IPS-18c (cell line): ENCODE data around the gene NCKIPSD.

ENCODE experiments used
- H3K4me3 ChIP-seq: 2 replicates; pipeline ENCODE4 v1.7.0; 2013; ENCODE audit warnings: low read depth, mild to moderate bottlenecking, low read length, moderate library complexity; ENCODE audit not compliant: insufficient read depth
- H3K9me3 ChIP-seq: one replicate; pipeline ENCODE4 v1.6.1; 2013; ENCODE audit warnings: mild to moderate bottlenecking, low read length, moderate library complexity; ENCODE audit not compliant: control insufficient read depth, insufficient read depth

Gene NCKIPSD

DNA sequence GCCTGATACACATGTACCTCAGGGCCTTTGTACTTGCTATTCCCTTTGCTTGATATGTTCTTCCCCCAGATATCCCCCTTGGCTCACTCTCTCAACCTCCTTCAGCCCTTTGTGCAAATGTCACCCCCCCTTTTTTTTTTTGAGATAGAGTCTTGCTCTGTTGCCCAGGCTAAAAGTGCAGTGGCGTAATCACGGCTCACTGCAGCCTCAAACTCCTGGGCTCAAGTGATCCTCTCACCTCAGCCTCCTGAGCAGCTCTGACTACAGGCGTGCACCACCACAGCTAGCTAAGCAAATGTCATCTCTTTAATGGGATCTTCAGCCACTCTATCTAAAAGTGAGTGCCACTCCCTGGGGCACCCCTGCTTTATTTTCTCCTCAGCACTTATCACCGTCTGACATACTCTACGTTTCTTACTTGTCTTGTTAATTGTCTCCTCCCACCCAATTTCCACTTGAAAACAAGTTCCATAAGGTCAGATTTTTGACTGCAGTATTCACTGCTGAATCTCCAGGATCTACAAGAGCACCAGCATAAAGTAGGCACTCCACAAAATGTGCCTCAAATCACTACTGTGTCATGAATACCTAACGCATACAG is 16.7 kb upstream of the NCKIPSD start:
- no peak overlapping the region; the same call in 1 of the 2 replicates for H3K4me3 ChIP-seq

DNA sequence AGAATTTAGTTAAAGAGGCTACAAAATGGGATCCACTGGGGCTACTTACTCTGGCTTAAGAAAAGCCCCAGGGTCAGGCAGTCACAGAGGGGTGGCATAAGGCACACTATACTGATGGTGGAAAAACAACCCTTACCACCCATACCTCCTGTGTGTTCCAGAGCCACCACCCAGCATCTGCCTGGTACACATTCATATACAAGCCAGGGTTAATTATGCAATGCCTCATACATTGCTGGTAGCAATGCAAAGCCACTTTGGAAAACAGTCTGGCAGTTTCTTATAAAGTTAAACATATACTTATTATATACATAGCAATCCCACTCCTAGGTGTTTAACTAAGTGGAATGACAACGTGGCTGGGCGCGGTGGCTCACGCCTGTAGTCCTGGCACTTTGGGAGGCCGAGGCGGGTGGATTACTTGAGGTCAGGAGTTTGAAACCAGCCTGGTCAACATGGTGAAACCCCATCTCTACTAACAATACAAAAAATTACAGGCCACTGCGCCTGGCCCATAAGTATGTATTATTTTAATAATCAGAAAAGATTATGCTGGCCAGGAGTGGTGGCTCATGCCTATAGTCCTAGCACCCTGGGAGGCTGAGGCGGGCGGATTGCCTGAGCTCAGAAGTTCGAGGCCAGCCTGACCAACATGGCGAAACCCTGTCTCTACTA is 15.2 kb upstream of the NCKIPSD start:
- no peak overlapping the region for H3K4me3 ChIP-seq
- no peaks in the 10 kb centered on the region for H3K9me3 ChIP-seq

More for the DNA sequence above, 16.7 kb upstream of the NCKIPSD start:
- no peaks in the 10 kb centered on the region for H3K9me3 ChIP-seq

DNA sequence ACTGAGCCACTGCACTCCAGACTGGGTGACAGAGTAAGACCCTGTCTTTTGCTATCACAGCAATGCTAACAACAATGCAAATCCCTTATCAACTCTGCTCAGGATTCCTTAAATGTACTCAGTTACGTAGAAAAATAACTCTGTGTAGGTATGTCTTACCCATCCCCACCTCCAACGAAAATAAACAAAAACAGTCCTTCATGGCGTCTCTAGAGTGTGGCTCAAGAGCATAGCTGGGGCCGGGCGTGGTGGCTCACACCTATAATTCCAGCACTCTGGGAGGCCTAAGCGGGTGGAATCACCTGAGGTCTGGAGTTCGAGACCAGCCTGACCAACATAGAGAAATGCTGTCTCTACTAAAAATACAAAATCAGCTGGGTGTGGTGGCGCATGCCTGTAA is 13.2 kb upstream of the NCKIPSD start:
- no peak overlapping the region for H3K4me3 ChIP-seq
- H3K9me3 ChIP-seq, result no peaks in the 10 kb centered on the region

DNA sequence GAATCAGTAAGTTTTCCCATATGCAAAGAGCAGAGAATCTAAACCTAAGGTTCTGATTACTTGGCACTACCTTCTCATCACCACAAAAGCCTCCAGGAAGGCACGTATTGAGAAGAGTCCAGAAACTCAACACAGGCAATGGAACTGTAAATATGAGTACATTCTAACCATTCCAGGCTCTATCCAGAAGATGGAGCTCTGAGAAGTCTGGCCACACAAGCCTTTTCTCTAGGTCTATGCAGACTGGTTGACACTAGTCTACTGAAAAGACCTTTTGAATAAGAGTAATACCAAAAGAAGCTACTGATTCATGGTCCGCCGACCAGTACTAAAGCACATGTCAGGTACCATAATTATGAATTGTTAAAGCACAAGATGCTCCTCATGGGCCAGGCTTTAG is 12.2 kb upstream of the NCKIPSD start:
- H3K4me3 ChIP-seq, result no peak overlapping the region
- H3K9me3 ChIP-seq, result no peaks in the 10 kb centered on the region

DNA sequence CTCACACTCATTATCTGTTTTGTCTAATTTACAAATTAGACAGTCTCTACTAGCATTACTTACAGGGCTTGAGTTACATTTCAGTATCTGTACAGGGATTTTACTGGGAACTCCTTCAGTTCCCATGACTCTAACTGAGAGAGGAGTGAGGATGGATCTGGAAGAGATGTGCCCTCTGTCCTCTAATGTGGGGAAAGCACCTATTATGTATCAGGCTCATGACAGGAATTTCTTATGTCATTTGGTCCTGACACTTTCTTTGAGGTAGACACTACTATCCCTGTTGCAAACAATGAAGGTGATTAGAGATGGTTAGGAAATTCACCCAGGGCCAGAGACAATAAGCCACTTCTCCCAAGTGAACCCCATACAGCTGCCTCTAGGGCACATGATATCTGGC is 10.9 kb upstream of the NCKIPSD start:
- no peak overlapping the region for H3K4me3 ChIP-seq
- H3K9me3 ChIP-seq, result no peaks in the 10 kb centered on the region

DNA sequence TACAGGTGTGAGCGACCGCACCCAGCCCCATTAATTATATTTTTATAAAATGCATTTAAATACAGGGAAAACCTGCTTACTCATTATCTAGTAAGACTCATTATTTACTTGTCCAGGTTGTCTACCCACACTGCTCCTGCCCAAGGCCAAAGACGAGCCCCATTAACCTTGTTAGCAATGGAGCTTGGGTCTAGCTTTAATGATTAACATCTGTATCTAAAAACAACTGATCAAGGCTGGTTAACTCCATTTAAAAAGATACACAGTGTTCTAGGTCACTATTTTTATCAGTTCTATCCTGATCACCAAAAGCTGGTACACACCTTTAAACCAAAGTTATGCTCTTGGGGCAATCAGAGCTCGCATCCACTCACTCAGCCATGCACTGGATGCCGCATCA is 10.4 kb upstream of the NCKIPSD start:
- H3K9me3 ChIP-seq, result no peaks in the 10 kb centered on the region
- no peak overlapping the region for H3K4me3 ChIP-seq

DNA sequence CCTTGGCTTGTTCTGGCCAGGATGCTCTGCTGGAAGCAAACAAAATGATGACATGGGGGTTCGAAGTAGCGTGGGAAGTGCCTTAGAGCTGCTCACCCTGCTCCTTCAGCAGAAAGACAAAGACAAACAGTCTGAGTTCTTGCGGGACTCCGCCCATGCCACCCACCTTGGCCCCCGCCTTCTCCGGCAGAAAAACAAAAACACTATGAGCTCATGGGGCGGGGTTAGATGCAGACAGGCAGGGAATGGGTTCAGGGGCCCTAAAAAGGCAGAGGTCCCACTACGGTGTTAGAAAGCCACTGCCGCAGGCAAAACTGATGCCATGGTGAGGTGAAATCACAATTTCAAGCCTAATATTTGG is 9.7 kb upstream of the NCKIPSD start:
- peak overlapping the region; percentile 25; the same call in 1 of the 2 replicates for H3K4me3 ChIP-seq

DNA sequence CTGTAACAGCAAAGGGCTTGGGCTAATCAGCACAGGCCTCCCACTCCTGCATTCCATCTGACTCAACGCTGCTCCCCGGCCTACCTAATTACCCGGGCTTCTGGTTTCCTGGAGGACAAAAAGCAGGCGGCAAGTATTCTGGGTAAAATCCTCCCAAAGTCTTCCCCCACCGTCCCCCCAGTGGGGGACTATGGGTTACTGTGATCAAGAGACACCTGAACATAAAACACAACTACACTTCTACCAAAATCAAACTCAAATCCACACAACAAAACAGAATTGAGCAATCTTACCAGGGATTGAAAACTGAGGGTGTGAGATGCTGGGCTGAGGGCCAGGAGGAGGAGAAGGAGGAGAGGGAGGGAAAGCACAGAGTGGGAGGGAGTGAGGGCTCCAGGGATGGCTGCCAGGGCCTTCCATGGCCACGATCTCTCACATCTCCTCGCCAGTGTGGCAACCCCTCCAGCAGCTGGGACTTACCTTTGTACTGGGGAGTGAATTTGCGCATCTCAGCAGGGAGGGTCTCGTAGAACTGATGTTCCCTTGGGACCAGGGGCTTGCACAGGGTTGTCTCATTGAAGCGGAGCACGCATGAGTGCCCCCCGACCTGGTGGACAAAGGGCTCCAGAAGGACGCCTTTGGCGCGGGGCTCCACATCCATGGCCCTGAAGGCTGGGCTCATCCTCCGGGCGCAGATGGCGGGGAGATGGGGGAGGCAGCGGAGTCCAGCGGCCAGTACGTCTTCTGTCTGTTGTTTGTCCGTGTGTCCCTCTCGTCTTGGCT is 9.1 kb upstream of the NCKIPSD start:
- no peaks in the 10 kb centered on the region for H3K9me3 ChIP-seq
- peak overlapping the region; percentile 25; the same call in 1 of the 2 replicates for H3K4me3 ChIP-seq

More for the DNA sequence above, 9.7 kb upstream of the NCKIPSD start:
- H3K9me3 ChIP-seq, result no peaks in the 10 kb centered on the region

DNA sequence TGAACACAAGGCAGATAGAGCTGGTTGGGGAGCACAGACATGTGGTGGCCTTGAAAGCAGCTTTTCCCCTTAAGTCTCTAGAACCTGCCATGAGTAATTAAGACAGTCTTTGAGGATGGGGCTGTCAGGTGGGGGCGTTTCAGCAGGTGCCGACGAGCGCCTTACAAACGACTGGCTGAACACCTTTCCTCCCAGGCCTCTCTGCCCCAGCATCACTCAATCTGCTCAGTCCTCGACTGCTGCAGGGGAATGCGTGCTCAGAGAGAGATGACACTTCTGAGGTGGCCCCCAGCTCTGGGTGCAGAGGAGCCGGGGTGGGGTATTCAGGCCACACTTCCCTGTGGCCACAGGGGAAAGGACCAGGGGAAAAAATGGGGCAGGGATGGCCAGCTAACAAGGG is 8.1 kb upstream of the NCKIPSD start:
- Histone ChIP-seq H3K9me3 (no peaks in the 10 kb centered on the region), H3K4me3 (no peak overlapping the region; the same call in 1 of the 2 replicates)

DNA sequence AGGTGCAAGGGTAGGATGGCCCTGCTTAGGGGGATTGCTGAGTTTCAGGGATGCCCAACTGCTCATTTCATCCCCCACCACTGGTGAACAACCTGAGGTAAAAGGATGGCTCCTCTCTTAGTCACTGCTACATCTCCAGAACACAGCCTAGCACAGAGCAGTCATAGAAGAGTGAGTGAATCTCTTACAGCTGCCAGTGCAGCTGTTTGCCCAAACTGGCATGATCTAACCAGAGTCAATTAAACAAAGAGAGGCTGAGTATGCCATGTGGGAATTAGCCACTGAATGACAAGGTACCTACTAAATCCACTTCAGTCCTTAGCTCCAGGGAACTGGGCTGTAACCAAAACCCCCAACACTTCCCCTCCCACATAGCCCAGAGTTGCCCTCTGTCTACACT is 6.8 kb upstream of the NCKIPSD start:
- Histone ChIP-seq H3K9me3 (no peaks in the 10 kb centered on the region), H3K4me3 (no peak overlapping the region)

DNA sequence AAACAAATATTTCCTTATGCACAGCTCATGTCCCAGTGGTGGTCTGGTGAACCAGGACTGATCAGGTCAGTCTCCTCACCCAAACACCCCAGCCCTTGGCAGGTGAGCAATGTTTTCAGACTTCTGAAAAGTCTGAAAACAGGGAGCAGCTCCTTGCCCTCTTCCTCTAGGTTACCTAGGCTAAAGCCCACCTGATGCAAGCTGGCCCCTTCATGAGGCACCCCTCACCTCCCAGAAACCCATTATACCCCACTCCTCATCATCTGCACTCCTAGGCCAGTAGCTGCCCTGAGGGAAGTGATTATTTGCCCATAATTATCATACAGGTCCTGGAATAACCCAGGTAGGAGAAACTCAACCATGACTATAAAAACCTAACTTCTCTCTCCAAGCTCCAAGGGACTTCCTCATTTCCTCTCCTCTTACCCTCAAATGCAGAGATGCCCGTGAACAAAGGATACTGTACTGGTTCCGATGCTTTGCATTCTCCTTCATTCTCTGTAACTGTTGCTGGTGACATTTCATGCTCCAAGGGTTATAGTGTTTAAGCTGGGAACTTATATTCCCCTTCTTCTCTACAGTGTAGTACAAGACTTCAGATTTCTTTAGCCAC is 5.2 kb upstream of the NCKIPSD start:
- no peak overlapping the region for H3K4me3 ChIP-seq
- H3K9me3 ChIP-seq, result peaks cover 1% of the 10 kb centered on the region

DNA sequence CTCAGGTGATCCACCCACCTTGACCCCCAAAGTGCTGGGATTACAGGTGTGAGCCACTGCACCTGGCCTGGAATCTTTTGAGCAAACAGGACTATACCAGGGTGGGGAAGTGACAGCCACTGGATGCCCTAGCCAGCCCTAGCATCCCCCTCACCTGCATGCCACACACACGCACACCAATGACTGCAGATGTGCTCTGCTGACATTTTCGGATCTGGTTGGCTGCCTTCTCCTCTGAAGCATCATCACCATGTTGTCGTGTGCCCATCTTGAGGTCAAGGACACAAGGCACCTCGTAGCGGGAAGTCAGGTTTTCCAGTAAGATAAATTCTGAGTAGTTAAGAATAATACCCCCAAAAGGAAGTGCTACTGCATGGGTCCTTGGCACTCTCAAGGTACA is 3.7 kb upstream of the NCKIPSD start:
- peaks cover 2% of the 10 kb centered on the region for H3K9me3 ChIP-seq

DNA sequence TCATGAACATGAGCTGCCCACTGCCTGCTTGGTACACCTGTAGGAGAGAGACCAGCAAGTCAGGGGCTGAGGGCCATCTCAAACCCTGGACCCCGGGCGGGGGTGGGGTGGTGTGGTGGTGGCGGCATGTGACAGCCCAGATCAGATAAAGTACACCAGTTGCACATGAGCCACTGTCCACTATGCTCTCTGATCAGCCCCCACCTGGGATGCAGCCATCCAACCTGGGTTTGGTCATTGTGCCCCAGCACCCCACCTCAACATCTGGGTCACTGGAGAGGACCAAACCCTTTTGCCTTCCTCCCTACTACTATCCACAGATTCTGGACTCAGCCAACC is 3.0 kb upstream of the NCKIPSD start:
- peaks cover 2% of the 10 kb centered on the region for H3K9me3 ChIP-seq
- H3K4me3 ChIP-seq, result no peak overlapping the region

More for the DNA sequence above, 3.7 kb upstream of the NCKIPSD start:
- H3K4me3 ChIP-seq, result no peak overlapping the region

DNA sequence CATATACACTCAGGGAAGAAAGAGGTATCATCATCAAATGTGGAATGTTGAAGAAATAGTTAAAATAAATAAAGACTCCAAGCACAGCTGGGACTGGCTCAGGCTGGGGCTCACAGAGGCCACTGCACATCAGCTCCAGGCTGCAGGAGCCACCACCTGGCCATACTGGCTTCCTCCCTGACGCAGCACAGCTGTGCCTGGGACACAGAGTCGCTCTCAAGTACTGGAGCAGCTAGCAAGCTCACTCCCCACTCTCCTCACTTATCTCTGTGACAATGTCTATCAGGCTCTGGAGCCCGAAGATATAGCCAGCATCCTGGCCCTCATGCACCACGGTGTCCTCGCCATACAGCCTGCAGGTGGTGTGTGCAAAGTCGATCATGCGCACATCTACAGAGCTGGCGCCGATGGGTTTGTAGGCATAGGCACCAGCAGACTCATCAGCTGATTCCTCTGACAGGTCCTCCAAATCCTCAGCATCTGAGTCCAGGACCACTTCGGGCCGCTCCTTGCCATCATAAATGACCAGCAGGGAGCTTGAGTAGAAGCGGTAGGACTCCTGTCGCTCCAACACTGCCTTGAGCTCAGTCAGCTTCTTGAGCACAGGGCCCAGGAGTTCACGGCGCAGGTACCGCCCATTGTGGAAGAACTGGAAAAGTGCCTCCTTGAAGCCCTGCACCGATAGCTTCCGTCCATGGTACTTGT is 2.5 kb upstream of the NCKIPSD start:
- Histone ChIP-seq H3K4me3 (no peak overlapping the region), H3K9me3 (peaks cover 2% of the 10 kb centered on the region)

DNA sequence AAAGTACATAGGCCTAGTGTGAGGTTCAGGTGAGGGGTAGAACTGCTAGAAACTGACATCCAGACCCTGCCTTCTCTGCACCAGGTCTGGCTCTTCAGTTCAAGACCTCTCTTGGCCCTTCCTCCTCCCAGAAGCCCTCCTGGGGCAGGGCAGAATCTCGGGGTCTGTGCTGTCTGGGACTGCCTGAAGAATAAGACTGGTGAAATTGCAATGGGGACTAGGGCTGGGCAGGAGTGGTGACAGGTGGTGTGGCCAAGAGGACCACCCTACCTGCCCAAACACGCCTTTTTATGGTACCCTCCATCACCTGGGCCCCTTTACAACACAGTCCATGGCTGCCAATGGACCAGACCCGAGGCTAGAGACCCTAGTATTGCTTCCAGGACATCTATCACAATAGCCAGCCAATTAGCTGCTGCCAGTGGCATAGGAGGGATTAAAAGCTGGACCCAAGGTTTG is 1.5 kb upstream of the NCKIPSD start:
- Histone ChIP-seq H3K4me3 (no peak overlapping the region), H3K9me3 (peaks cover 2% of the 10 kb centered on the region)

DNA sequence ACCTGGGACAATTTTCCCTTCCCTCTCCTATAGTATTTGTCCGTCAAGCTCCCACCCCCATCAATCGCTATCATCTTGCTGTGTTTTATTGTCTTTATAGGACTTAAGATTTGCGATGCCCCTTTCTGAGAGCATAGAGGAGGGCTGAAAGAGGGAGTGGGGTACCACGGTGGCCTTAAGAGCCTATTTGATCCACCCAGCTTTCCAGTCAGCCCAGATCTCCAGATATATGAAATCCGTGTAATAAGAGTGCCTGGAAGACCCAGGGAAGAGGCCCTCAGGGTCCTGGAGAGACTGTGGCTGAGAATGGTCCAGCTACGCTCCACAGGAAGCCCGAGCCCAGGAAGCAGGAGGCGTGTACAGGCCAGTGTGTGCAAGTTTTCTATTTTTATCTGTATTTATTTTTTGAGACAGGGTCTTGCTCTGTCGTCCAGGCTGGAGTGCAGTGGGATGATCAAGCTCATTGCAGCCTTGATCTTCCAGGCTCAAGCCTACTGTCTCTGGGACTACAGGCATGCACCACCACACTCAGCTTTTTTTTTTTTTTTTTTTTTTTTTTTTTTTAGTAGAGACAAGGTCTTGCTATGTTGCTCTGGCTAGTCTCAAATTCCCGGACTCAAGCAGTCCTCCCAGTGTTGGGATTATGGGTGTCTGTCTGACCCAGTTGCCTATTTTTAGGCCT is 964 bp upstream of the NCKIPSD start:
- H3K9me3 ChIP-seq, result peaks cover 2% of the 10 kb centered on the region
- H3K4me3 ChIP-seq, result peak overlapping the region; percentile 98; the same call in 1 of the 2 replicates

DNA sequence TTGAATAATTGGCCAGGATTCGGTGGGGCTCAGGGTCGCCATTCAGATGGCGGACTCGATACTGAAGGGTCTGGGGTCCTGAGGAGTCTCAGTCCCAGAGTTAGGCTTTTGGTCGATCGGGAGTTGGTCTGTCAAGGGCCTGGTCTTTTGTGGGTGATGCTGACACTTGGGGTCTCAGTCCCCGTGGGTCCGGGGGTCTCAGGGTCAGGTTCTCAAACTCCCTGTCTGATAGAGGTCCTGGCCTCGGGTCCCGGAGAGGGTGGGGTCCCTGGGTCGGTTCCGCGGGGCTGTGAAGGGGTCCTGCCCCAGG is 467 bp downstream of the NCKIPSD start:
- Histone ChIP-seq H3K4me3 (peak overlapping the region; percentile 98), H3K9me3 (peaks cover 2% of the 10 kb centered on the region)
